GM19467 (cell line): ENCODE data around the gene SLC35E3.
A peak's percentile ranks its signal among the peaks of the same experiment; 100 is the strongest.

Experiments used
- ATAC-seq: cut with Tn5 transposase; IDR thresholded peaks from one replicate; pipeline ENCODE4 v1.9.1; 2021; ENCODE audit warnings: mild to moderate bottlenecking, moderate library complexity; ENCODE audit not compliant: unreplicated experiment

Gene SLC35E3

GRCh38 chr12:68745904-68746571 lies at the start of gene SLC35E3:
TSS of gene SLC35E3 (plus strand) at chr12:68746176. CDS start at chr12:68746378, 202 bp downstream.
- ATAC-seq: peak; percentile 99

DNA sequence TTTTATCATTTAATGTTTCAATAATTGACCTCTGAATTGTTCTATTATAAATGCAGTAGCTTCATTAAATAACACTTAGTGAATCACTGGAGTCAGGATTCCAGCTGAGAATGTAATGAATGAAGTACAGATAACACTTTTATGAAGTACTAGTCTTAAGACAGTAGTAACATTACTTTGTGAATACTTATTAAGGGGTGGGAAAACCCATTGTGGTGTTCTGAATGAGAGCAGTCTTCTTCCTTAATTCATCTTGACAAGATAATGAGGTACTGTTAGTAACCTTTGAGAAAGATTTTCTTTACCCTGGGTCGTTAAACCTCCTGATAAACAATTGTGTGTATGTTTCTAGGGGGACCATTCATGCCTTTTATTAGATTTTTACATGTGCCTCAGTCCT lies 46.5 kb upstream of the SLC35E3 start:
- ATAC-seq: no peak

DNA sequence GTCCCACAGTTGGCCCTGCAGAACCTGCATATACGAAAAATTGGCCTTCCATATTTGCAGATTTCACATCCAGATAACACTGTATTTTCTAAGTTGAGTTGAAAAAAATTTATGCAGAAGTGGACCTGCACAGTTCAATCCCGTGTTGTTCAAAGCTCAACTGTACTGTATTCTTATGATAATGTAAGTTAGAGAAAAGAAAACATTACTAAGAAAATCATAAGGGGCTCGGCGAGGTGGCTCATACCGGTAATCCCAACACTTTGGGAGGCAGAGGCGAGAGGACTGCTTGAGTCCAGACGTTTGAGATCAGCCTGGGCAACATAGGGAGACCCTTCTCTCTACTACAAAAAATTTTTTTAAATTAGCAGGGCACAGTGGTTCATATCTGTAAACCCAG lies 18.2 kb upstream of the SLC35E3 start:
- no peak for ATAC-seq

DNA sequence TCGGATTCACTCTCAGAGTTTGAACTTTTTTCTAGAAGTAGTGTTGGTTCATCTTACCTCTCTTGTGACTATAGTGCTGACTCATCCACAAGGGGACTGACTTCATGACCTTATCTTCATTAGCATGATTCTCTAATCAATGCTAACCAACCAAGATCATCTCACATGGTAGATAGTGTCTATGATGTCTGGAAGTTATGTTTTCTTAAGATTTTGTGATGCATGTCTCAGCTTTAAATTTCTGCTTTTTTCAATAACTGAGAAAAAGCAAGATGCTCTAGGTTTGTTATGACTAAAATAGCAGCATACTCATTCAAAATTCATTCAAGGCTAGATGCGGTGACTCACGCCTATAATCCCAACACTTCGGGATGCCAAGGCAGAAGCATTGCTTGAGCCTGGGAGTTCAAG lies 12.3 kb upstream of the SLC35E3 start:
- no peak for ATAC-seq

DNA sequence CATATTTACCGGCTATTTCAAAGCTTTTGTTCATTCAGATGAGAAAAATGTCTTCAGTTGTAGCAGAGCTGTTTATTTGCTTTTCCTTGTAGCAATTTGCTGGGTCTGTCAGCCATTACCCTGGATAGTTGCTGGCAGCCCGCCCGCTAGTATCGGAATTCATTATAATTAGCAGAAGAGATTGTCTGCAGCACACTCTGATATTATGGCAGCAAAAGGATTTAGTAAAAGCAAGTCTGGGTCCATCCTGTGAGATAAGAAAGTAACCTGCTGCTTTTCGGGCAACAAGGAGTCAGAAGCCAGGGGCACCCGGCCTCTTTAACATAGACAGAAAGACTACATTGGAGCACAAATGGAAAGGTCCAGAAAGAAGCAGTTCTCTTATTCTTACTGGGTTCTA lies 6.1 kb upstream of the SLC35E3 start:
- ATAC-seq: no peak

DNA sequence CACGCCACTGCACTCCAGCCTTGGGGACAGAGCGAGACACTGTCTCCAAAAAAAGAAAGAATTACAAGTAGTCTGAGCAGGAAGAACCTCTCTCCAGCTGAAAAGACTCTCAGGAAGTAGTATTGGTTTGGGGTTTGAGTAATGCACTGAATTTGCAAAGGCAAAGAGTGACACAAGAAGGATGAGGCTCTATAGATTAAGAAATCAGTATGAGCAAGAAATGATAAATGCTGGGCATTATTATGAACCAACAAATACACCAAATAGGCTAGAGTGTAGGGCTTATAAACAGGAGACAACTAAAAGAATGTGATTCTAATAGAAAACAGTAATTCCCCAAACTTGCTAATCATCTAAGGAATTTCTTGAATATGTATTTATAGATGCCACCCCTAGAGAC lies 2.6 kb upstream of the SLC35E3 start:
- no peak for ATAC-seq

GRCh38 chr12:68745376-68745903 lies 536 bp upstream of the SLC35E3 start:
- no peak for ATAC-seq

DNA sequence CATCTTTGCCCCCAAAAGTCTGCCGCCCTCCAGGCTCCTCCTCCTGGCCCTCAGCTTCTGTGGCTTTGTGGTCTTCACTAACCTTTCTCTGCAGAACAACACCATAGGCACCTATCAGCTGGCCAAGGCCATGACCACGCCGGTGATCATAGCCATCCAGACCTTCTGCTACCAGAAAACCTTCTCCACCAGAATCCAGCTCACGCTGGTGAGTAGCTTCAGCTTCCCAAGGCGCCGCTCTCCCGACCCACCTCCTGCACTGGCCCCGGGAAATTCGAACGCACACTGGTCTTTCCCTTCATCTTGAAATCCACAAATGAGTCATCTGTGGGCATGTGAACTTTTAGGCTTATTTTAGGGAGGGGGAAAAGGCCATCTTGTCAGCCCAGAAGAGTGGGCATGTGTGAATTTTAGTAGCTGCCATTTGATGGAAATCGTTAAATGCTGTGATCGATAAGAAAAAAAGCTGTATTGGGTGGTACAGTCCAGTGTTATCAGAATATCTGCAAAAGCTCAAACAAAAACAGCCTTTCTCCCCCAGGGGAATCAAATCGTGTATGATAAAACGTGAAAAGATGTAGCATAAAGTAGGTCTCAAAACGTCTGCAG lies 700 bp downstream of the SLC35E3 start:
- peak; percentile 22 for ATAC-seq

DNA sequence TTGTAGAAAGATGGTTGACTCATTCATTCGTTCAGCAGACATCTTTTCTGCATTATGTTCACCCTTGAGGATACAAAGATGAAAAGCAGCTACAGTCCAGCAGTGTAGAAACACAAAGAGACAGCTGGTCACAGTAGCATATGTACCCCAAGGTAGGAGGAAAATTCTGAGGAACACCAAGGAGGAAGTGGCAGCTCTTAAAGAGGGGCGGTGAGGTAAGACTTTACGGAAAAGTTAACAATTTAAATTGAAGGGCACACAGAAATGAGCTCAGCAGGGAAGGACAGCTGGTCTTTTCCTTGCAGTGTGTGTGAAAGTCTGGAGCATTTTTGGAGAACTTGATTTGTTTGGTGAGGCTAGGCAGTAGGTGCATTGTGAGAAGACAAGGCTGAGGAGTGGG lies 3.5 kb downstream of the SLC35E3 start:
- no peak for ATAC-seq

GRCh38 chr12:68749861-68750260 lies 3.9 kb downstream of the SLC35E3 start:
- no peak for ATAC-seq

- ATAC-seq: no peak
Observed at GRCh38 chr12:68750506-68750905, 4.5 kb downstream of the SLC35E3 start.

DNA sequence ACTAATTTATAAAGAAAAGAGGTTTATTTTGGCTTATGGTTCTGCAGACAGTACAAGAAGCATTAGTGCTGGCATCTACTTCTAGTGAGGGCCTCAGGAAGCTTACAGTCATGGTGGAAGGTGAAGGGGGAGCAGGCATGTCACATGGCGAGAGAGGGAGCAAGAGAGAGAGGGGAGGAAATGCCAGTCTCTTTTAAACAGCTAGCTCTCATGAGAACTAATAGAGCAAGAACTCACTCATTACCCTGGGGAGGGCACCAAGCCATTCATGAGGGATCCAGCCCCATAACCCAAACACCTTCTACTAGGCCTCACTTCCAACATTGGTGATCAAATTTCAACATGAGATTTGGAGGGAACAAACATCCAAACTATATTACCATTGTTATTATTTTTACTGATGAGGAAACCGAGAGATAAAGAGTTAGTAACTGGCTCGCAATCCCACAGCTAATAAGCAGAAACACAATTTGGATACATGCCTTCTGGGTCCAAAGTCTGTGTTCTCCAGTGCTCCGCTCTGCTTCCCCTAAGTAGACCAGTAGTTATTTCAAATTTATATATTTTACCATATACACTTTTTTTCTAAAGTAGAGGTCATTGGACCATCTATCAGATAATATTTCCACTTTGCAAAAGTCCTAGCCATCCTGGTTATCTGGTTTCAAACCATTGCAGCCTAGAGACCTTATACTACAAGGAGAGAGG lies 9.7 kb downstream of the SLC35E3 start:
- ATAC-seq: no peak

GRCh38 chr12:68759852-68760251 lies 13.9 kb downstream of the SLC35E3 start:
- no peak for ATAC-seq

DNA sequence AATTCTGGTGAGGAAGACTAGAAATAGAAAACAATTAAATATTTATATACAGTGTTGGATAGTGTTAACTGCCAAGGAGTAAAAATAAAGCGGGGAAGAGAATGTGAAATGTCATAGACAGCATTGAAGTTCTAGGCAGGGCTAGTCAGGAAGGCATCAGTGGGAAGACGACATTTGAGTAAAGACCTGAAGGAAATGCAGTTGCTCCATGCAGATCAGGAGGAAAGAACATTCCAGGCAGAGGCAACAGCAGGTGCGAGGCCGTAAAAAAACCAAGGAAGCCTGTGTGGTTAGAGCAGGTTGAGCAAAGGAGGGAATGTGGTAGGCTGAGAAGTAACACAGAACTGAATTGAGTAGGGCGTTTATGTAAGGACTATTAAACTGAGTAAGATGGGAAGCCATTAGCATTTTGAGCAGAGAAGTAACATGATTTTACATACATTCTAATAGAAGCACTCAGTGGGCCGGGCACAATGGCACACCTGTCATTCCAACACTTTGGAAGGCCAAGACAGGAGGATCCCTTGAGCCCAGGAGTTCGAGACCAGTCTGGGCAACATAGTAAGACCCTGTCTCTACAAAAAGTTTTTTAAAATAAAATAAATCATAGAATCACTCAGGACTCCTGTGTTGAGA lies 14.9 kb downstream of the SLC35E3 start:
- no peak for ATAC-seq

DNA sequence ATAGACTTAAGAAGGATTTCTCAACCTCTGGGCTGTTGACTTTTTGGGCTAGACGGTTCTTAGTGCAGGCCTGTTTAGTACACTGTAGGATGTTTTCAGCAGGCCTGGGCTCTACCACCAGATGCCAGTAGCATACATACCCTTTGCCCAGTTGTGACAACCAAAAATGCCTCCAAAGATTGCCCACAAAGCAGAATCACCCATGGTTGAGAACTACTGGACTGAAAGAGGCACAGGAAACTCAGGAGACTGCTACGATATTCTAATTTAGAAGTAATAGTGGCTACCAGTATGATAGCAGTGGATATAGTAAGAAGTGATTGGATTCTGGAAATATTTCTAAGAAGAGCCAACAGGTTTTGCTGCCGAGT lies 15.5 kb downstream of the SLC35E3 start:
- ATAC-seq: no peak

DNA sequence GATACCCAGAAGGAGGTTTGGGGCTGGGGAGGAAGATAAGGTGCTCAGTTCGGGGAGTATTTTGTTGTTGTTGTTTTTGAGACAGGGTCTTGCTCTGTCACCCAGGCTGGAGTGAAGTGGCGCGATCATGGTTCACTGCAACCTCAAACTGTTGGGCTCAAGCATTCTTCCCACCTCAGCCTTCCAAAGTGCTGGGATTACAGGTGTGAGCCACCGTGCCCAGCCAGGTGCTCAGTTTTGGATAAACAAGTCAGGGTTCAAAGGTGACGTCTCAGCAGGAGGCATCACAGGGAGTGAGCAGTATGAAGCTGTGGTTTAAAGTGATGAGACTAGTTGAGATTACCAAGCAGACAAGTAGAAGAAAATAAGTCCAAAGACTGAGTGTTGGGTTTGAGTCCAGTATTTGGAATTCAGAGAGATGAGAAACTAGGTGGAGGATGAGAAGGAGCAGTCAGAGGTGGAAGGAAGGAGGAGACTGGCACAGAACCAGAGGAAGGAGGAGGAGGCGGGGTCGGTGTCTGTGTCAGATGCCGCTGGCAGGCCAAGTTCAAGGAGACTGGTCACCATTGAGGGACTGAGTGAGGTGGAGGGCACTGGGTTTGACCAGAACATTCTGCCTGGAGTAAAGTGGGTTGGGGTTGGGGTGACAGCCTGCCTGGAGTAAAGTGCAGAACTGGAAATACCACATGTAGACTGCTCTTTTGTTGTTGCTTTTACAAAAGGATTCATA lies 16.1 kb downstream of the SLC35E3 start:
- ATAC-seq: no peak

GRCh38 chr12:68762691-68763090 lies 16.7 kb downstream of the SLC35E3 start:
- no peak for ATAC-seq

GRCh38 chr12:68765696-68766095 lies 19.7 kb downstream of the SLC35E3 start:
- no peak for ATAC-seq

DNA sequence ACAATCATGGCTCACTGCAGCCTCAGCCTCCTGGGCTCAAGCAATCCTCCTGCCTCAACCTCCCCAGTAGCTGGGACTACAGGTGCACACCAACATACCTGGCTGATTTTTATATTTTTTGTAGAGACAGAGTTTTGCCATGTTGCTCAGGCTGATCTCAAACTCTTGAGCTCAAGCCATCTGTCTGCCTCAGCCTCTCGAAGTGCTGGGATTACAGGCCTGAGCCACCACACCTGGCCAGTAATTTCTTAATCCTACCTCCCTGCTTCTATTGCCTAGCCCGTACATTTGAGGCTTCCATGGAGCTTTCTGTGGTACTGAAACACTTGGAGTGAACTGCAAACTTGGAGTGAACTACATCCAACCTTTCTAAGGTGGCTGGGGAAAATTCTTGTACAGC lies 20.7 kb downstream of the SLC35E3 start:
- ATAC-seq: no peak

- no peak for ATAC-seq
Observed at GRCh38 chr12:68767191-68767590, 21.2 kb downstream of the SLC35E3 start.

GRCh38 chr12:68768431-68768939 lies 22.5 kb downstream of the SLC35E3 start:
- ATAC-seq: no peak
